ENCODE data around the gene AKIRIN2.
"Not testable (repeated sequence)": the region's sequence is repeated elsewhere in the genome, so short reads cannot be mapped to it uniquely, and the experiment has no call there.

AKIRIN2 gene

GRCh38 chr6:87686636-87687205, 15.3 kb downstream of the AKIRIN2 start:
- FAIRE-seq = not testable (repeated sequence)

DNA sequence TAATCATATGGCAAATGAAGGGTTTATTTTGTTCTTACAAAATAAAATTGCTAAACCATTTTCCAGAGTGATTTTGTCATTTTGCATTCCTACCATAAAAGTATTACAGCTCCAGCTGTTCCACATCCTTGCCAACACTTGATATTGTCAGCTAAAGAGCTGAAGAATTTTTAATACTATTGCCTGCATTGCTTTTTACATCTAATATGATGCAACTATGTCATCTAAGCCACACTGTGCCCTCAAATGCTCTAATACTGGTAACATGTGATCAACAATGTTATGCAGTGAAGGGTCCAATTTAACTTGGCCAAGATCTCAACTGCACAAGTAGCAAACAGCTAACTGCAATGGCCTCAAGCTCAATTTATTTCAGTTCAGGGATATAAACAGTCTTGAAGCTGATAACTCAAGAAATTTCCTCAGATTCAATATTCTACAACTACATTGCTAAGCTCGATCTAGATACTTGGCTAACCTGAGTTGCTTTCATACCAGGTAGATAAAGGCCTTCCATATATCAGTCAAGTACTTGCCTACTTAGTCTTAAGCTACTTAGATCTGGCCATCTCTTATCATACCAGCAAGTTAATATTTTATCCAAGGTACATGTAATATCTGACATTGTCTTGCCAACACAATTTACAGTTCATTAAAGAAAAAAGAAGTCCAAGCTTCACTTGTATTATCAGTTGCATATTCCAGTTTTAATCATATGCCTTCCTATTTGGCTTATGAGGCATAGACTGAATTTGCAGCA, 17.0 kb downstream of the AKIRIN2 start:
- FAIRE-seq = no peak

DNA sequence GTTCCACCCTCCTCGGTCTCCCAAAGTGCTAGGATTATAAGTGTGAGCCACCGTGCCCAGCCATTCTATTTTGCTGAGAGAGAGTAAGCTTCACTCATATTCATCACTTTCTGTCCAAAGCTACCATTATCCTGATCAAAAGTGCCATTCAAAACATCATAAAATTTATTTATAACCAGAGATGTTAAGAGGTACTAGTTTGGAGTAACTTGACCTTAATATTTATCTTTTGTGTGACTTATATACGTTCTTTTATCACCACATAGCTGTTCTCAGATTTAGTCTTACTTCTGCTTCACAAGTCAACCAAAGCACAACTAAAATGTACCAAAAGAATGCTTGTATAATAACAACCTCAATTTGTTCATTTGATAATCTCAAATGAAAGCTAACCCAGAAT, 18.1 kb downstream of the AKIRIN2 start:
- FAIRE-seq = no peak

- FAIRE-seq = no peak
Measured at GRCh38 chr6:87682310-87682709, 19.7 kb downstream of the AKIRIN2 start.

DNA sequence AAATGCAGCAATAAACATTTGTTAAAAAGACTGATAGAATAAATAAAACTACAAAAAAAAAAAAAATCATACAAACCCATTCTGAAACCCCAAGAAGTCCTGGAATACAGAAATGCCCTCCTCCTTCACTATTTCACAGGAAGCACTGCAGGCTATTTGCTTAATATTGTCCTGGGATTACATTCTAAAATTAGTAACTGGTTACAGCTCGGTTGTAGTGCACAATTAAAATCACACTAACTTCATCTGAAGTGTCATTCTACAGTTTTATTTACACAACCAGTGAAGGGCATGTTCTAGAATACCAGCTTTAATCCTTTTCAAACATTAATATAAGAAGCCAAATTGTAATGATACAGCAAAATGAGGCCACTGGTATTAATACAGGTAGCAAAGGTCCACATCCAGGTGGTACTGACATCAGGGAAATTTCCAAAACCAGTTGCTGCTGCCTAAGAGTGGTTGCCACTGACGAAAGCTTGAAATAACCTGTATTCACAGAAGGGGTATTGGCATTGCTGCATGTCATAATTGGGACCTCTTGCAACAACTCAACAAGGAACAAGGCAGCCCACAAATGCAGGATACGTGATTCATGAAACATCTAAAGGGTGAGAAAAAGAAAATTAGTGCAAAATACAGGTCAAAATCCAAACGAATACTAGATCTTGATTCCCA, 26.9 kb downstream of the AKIRIN2 start:
- no peak for FAIRE-seq

- no peak for FAIRE-seq
Measured at GRCh38 chr6:87674290-87674689, 27.7 kb downstream of the AKIRIN2 start.

GRCh38 chr6:87673237-87673636, 28.8 kb downstream of the AKIRIN2 start:
- no peak for FAIRE-seq

- FAIRE-seq = no peak
Measured at GRCh38 chr6:87672641-87673040, 29.4 kb downstream of the AKIRIN2 start.

DNA sequence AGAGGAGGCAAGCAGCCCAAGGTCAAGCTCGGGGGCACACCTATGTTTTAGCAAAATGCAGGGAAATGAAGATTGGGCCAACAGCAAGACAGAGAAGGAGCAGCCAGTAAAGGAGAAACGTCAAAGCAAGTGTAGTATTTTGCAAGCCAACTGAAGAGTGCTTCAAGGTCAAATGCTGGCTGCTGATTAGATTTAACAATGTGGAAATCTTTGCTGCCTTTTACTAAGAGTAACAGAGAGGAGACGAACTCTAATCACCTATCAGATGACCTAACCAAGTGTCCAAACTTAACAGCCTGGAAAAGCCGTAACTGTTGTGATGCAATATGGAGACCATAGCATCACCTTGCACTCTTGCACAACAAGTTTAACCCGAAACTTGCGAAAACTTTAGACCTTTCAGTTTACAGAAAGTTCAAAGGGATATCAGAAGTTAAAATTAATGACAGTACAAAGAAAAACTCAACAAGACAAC, 30.4 kb downstream of the AKIRIN2 start:
- FAIRE-seq = no peak

- no peak for FAIRE-seq
Measured at GRCh38 chr6:87670707-87671106, 31.3 kb downstream of the AKIRIN2 start.

DNA sequence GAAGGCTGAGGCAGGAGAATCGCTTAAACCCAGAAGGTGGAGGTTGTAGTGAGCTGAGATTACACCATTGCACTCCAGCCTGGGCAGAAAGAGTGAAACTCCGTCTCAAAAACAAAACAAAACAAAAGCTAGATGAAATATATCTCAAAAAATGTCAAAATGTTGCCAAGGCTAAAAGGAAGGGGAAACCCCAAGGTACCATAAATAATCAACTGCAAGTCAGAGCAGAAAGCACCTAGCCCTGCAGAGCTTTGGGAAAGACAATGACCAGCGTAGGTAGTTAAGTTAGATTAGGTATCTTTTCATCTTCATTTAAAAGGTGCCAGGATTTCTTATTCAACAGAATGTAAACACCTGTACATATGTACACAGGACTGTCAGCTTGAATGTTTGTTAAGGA, 33.0 kb downstream of the AKIRIN2 start:
- no peak for FAIRE-seq

DNA sequence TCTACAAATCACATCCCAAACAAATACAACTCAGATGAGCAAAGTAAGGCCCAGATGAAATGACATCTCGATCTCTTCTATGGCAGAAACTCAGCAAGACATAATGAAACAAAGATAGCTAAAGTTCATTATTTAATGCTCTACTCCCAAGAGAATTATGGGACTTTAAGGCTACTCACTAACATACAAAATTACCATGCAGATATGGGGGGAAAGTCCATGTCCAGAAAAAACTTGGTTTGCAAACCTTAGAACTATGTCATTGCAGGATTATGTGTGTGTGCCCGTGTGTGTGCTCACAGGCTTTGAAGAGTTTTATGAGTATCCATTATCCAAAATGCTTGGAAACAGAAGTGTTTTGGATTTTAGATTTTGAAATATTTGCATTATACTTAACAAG, 34.0 kb downstream of the AKIRIN2 start:
- no peak for FAIRE-seq

GRCh38 chr6:87667032-87667431, 35.0 kb downstream of the AKIRIN2 start:
- no peak for FAIRE-seq

DNA sequence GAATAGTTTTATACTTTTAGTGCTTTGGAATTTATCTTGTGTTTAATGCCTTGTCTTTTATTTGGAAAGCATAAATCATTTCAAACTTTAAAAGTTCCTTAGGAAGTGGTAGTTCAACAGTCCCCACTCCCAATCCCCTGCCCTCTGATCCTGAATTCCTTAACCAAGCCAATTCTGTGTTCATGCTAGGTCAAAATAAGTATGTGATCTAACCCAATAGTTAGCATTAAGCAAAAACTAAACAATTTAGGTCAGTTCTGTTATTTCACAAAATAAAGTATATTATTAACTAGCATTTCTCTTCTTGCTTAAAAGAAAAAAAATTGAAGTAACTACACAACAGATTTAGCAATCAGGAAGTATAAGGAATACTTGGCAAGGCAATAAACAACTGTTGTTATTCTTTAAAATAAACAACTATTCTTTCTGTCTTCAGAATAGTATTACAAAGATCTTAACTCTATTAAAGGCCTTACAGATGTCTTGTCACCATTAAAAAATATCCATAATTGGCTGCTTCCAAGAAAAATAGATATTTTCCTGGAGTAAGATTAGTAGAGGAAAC, 37.0 kb downstream of the AKIRIN2 start:
- FAIRE-seq = no peak

- FAIRE-seq = no peak
Measured at GRCh38 chr6:87663434-87663833, 38.6 kb downstream of the AKIRIN2 start.

- FAIRE-seq = no peak
Measured at GRCh38 chr6:87661503-87661902, 40.5 kb downstream of the AKIRIN2 start.

DNA sequence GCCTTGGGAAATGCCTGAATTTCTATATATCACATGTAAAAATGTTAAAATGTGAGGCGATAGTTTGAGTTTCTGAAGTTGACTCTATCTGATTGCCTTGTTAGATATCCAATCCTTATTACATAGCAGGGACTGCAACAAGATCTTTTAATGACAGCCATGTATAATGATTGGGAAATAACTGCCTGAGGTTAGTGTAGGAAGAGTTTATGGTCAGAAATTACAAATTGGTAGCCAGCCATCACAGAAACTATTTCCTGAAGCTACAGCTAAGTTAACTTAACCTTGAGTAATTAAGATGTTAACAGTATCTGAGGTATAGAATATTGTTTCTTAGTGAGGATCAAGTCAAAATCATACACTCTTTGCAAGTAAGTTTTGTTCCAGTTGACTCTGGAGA, 41.0 kb downstream of the AKIRIN2 start:
- no peak for FAIRE-seq

DNA sequence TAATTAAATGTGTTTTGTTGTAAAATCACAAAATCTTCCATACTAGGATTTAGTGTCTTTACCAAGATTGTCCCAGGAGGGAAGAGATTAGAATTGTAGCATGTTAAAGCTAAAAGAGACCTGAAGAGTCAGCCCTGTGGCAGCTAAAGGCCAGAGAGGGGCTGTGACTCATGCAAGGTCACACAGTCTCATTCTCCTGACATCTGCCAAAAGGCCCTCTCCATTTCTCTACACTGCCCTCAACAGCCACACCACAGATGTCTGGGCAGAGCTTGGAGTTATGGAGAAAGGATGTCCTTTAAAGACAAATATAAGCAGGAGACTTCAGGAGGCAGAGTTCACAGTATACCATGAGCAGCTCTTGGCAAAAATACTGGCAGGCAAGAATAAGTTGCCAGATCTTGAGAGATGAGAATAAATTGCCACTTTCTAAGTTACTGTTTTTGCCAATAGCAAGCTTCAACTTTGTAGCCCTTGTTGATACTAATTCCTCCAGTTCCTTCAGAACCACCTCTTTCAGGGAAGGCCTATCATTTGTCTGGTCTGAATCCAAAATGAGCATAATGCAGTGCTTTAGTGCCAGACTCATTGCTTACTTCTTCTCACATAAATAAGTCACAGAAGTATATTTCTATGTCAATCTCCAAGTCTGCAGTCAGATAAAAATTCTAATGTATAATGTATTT, 41.7 kb downstream of the AKIRIN2 start:
- FAIRE-seq = no peak

DNA sequence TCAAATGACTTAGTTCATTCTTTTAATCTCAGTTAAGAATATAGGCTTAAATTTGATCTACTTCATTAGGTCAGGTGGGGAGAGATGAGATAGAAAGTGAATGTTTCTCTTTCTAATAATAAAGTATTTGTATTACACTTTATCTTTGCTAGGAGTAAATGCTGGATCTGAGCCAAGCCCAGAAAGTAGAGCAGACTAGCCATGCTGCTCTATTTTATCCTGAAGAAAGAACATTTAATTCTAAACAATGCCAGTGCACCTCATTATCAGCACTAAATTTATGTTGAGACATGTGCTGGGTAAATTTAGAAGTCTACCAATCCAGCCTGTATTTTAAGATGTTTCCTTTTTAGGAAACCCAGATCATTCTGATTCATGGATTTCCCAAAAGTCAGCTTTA, 43.5 kb downstream of the AKIRIN2 start:
- FAIRE-seq = no peak

DNA sequence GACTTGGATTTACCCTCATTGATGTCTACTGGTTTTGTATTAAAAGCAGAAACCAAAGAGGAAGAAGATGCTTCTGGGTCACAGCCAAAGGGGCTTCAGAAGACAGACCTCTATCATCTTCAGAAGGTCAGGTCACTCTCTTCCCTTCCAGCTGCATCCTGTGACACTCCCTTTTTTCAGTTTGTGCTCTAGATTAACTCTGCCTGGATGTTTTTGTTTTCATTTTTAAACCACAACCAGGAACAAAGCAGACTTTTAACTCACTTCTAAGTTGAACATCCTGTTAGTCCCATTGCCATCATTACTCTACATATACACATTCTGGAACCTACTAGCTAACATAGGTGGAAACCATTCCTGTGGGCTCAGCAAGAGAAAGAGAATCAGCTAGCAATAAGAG, 45.2 kb downstream of the AKIRIN2 start:
- FAIRE-seq = no peak

- FAIRE-seq = no peak
Measured at GRCh38 chr6:87655824-87656223, 46.2 kb downstream of the AKIRIN2 start.

DNA sequence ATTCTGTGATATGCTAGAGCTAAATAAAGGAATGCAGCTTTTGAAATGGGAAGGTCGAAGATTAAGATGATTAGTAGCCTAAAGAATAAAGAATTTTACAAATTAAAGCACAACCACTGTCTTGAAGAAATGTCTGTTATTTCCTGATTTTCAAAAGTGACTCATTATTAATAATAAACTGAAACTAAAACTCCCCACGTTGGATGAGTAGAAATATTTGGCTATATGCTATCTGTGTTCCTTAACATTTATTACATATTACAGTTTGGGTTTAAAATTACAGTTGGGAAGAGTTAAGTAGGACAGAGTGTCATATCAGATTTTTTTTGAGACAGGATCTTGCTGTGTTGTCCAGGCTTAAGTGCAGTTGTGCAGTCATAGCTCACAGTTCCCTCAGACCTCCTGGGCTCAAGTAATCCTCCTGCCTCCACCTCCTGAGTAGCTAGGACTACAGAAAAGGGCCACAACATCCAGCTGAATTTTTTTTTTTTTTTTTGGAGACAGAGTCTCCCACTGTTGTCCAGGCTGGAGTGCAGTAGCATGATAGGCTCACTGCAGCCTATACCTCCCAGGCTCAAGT, 47.1 kb downstream of the AKIRIN2 start:
- no peak for FAIRE-seq

- no peak for FAIRE-seq
Measured at GRCh38 chr6:87654122-87654521, 47.9 kb downstream of the AKIRIN2 start.
